ENCODE measurements around the gene ARL3.
A peak's percentile ranks its signal among the peaks of the same experiment; 100 is the strongest.

The ARL3 gene

DNA sequence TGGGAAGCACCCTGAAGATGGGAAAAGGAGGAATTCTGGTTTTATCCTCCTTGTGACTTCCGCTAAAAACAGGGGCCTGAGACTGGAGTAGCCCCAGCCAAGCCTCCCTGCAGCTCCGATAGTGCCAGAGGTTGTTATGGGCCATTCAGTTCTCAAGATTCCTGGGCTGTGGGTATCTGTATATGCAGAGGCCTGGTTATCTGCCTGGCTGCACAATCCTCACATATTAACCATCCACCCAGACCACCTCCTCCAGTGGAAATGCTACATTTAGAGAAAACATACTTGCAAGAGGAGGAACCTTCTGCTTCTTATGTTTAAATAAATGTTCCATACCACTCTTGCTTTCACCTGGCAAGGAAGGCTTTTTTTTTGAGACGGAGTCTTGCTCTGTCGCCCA lies 34.6 kb downstream of the ARL3 start:
- no peak overlapping the region for H3K27ac ChIP-seq
- no peak for TF ChIP-seq ZFX (IDR thresholded peaks at IDR 0.05; ENCODE audit: borderline replicate concordance)
- TF ChIP-seq, protein P1, sequence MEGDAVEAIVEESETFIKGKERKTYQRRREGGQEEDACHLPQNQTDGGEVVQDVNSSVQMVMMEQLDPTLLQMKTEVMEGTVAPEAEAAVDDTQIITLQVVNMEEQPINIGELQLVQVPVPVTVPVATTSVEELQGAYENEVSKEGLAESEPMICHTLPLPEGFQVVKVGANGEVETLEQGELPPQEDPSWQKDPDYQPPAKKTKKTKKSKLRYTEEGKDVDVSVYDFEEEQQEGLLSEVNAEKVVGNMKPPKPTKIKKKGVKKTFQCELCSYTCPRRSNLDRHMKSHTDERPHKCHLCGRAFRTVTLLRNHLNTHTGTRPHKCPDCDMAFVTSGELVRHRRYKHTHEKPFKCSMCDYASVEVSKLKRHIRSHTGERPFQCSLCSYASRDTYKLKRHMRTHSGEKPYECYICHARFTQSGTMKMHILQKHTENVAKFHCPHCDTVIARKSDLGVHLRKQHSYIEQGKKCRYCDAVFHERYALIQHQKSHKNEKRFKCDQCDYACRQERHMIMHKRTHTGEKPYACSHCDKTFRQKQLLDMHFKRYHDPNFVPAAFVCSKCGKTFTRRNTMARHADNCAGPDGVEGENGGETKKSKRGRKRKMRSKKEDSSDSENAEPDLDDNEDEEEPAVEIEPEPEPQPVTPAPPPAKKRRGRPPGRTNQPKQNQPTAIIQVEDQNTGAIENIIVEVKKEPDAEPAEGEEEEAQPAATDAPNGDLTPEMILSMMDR (IDR thresholded peaks at IDR 0.05): no peak

DNA sequence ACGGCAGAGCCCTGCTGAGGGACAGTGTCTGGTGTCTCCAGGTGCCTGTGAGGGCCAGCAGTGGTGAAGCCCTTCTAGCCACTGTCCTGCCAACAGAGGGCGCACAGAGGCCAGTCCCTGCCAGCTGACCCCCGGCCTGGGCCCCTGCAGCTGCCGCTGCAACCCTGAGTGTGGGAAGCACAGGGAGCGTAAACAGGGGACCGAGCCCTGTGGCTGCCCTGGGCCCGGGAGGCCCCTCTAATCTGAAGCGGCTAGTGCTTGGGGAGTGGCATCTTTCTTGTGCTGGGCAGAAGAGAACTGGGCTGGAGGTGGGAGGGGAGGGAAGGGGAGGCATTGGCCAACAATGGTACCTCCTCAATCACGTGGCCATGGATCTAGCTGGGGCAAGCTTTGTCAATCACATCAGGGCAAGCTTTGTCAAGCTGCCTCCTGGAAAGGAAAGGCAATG lies 35.3 kb downstream of the ARL3 start:
- TF ChIP-seq, protein P1 (IDR thresholded peaks at IDR 0.05): peak; percentile 92
- TF ChIP-seq ZFX (IDR thresholded peaks at IDR 0.05; ENCODE audit: borderline replicate concordance): no peak
- H3K27ac ChIP-seq: no peak overlapping the region

DNA sequence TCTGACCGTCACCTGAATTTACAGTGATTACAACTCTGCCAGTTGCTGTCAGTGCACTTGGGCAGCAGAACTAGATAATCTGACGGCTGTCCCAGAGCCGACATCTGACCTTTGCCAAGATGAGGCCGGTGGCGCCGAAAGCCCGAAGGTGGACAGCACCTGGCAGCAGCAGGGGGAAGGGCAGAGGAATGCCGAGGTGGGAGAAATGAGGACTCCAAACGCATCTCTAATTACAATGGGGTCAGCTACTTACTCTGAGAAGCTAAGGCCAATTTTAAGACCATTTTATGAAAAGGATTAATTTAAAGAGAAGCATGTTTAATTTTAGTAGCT lies 36.2 kb downstream of the ARL3 start:
- H3K27ac ChIP-seq: no peak overlapping the region
- no peak for TF ChIP-seq ZFX (IDR thresholded peaks at IDR 0.05; ENCODE audit: borderline replicate concordance)
- TF ChIP-seq, protein P1 (IDR thresholded peaks at IDR 0.05): no peak

DNA sequence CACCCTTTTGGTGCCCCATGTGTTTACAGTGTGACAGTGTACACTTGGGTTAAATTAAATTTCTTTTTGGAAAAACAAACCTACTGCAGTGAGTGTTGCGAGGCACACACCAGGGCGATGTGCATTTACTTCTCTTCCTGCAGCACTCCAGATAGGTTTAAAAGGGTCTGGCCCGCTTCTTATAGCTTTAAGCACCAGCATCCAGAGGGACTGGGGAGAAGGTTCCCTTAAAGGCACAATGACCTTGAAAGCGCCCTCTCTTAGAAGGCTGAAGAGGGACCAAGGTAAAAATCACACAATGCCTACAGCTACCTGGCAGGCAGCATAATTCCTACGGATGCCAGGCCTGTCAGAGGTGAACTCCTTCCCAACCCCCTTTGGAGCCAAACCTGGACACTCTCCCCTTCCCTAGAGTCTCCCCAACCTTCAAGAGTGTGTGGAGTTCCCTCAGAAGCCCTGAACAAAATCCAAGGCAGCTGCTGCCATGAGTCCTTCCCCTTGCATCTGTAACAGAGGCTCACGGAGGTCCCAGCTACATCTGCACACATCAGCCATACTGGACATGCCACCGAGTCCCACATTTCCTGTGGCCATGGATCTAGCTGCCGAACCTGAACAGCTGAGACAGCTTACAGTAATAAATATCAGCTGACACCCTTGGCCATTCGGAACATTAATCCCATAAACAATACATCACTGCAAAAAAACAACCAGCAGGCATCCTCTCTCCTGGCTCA lies 36.7 kb downstream of the ARL3 start:
- no peak overlapping the region for H3K27ac ChIP-seq
- no peak for TF ChIP-seq ZFX (IDR thresholded peaks at IDR 0.05; ENCODE audit: borderline replicate concordance)
- TF ChIP-seq, protein P1 (IDR thresholded peaks at IDR 0.05): no peak

DNA sequence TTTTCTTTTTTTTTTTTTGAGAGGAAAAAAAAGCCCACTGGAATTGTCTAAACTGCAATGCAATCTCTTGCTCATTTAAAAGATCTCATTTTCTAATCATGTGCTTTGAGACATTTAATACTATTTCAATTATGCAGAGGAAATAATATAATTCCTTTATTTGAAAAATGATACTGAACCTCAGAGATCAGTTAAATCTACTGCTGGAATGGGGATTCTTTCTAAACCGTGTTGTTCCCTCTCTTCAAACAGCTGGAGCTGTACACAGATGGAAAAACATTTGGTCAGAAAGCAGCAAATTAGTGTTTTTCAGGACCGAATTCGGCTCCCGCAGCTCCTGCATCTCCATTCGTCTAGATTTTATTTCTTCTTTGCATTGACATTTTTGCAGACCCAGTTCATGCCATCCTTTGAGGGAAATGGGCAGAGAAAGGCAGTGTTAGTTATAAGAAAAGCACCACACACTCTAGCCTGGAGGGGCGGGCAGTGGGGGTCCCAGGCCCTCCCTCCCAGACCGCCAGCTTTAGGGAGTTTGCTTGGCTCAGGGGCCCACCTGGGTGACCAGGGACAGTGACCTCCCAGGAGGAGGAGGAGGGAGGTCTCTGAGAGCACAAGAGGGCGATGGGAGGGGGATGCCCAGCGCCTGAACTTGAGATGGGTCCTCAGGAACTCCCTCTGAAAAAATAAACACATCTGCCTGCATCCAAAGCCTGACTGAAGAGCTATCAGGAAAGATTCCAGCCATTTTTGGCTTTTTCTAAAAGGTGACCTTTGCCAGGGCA lies 37.5 kb downstream of the ARL3 start:
- no peak overlapping the region for H3K27ac ChIP-seq

DNA sequence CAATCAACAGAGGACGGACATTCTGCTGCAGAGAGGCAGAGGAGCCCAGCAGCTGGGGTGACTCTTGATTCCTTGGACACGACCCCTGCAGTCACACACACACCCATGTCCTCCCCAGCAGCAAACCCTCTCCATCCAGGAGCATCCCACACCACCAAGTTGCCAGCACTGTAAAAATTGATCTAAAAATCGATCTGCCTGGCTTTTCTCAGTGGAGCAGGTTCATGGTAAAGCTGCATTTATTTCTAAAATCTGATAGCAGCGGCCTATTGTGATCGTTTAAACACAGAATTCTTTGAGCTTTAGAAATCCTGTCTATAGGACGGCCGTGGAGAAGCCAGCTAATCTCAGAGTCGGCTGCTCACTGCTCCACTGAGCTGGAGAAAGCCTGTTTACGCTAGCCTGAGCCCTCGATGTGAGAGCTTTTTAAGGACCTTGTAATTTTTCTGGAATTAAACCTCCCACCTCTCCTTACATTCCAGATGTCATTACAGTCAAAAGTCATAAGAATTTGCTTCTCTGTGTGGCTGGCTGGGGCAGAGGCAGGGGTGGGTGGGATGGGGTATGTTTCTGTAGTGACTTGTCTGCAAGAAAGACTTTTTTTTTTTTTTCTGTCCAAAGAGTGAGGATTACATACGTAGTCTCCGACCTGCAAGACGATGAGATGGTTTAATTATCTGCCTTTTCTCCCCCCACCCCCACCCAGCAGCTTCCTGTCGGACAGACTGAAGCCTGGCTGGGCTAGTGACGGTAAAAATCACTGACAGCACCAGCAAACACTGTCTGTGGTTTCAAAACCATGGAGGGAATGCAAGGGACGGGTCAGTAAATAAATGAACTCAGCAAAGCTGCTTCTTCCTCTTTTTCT lies 38.3 kb downstream of the ARL3 start:
- TF ChIP-seq, protein P1 (IDR thresholded peaks at IDR 0.05): no peak
- TF ChIP-seq ZFX (IDR thresholded peaks at IDR 0.05; ENCODE audit: borderline replicate concordance): no peak
- H3K27ac ChIP-seq: no peak overlapping the region

More for the DNA sequence above, 37.5 kb downstream of the ARL3 start:
- no peak for TF ChIP-seq ZFX (IDR thresholded peaks at IDR 0.05; ENCODE audit: borderline replicate concordance)
- TF ChIP-seq, protein P1 (IDR thresholded peaks at IDR 0.05): no peak
